Measurements from ENCODE around the gene ENPP6.

Gene ENPP6

DNA sequence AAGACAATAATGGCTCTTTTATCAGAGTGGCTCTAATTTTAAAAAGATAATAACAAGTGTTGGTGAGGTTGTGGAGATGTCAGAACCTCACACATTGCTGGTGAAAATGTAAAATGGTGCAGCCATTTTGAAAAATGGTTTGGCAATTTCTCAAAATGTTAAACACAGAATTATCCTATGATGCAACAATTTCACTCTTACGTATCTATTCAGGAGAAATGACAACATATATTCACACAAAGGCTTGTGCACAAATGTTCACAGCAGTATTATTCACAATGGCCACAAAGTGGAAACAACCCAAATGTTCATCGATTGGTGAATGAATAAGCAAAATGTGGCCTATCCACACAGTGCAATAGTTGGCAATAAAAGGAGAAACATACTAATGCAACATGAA lies 24.7 kb downstream of the ENPP6 start:
- FAIRE-seq (no peak), DNase-seq (ENCODE audit: insufficient read length, low spot score) (no peak)

DNA sequence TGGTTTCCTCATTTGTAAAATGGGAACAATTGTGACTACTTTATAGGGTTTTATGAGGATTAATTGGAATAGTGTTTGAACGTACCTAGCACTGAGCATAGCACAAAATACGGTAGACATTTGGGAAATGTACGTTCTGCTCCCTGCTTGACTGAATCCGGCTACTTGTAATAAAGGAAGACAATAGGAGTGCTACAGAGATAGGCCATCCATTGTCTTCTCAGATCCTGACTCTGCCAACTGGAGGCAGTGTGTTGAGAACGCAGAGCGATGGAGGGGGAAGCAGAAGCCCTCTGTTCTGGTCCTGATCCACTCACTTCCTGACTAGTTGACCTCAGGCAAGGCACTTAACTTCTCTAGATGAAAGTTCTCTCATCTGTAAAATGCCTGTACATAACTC lies 26.4 kb downstream of the ENPP6 start:
- DNase-seq (ENCODE audit: insufficient read length, low spot score) (no peak), FAIRE-seq (no peak)

DNA sequence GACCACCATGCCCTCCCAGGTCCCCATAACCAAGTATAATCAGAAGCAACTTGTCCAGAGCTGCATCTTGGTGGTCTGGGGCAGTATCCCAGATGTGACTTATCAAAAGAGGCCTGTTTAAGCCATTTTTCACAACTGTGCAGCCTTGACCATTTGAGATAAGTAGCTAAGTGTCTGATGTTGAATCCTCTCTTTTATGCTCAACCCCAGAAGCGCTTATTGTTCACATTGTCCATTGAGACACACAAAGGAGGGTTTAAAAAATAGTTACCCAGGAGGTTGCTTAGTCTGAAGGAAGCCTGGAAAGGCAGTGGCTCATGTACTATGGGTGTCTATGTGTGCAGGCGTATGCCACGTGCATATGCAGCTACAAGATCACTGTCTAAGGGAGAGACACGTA lies 27.0 kb downstream of the ENPP6 start:
- no peak for DNase-seq (ENCODE audit: insufficient read length, low spot score)

DNA sequence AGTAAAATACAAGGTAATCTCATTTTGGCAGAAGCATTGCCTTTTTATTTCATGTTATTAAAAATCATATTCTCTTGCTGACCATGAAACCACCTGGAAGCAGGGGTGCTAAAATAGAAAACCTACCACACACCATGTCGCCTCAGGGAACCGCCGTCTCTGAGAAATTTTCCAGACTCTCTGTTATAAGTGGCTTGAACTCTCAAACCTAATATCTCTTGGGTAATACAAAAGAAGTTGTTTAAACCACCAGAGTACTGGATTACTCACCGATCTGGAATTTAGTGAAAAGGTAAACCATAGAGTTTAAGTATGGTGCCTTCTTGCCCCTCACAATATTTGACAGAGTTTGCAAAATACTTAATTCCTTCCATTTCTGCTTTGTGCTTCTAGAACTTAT lies 27.7 kb downstream of the ENPP6 start:
- FAIRE-seq (peak; percentile 40), DNase-seq (ENCODE audit: insufficient read length, low spot score) (no peak)

More for the DNA sequence above, 27.0 kb downstream of the ENPP6 start:
- FAIRE-seq: no peak

DNA sequence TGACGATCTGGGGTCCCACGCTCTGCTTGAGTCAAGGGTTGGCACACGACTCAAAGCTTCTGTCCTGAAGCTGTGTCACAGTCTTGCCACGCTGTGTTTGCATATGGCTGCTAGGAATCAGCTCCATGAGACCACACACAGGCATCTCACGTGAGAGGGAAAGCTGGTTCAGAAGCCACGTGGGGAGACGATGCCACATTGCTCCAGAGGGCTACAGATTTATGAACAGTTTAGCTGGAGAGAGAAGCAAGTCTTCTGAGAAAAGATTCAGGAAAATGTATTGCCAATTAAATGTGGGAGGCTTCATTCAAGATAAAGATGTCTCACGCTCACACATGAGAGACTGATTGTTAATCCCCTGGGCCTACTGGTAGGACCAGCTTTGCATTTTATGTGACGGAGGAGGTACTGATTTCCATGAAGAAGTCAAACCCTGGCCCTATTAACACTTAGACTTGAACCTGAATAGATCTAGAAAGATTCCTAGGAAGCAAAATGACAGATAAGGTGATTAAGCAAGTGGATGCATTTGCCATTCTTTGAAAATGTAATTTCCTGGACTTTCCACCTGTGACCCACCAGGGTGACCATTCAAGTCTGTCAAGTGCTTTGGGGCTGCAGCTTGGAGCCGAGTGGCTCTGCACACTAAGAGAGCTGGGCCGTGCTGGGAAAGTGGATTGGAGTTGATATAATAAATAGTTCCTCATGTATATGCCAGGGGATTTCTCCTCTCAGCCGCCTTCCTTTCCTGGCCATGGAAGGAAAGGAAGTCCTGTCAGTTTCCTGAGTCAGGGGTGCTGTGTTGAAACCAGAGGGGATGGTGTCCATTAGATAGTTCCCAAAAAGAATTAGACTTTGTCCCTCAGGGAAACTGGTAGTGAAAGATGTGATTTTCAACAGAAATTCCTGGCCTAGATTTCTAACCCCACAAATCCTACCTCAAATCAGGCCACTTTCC lies 29.0 kb downstream of the ENPP6 start:
- no peak for FAIRE-seq
- DNase-seq (ENCODE audit: insufficient read length, low spot score): no peak

DNA sequence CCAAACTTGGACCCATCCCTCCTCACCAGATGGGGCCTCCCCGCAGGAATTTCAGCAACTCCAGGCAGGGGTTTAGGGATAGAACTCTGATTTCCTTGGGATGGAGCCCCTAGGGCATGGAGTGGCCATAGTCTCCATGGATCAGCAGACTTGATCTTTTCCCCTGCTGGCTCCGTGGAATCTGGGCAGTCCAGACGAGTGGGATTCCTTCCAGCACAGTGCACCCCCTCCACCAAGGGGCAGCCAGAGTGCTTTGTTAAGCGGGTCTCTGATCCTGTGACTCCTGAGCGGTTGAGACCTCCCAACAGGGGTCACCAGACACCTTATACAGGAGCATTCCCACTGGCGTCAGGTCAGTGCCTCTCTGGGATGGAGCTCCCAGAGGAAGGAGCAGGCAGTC lies 40.4 kb downstream of the ENPP6 start:
- DNase-seq (ENCODE audit: insufficient read length, low spot score): no peak
- no peak for FAIRE-seq

DNA sequence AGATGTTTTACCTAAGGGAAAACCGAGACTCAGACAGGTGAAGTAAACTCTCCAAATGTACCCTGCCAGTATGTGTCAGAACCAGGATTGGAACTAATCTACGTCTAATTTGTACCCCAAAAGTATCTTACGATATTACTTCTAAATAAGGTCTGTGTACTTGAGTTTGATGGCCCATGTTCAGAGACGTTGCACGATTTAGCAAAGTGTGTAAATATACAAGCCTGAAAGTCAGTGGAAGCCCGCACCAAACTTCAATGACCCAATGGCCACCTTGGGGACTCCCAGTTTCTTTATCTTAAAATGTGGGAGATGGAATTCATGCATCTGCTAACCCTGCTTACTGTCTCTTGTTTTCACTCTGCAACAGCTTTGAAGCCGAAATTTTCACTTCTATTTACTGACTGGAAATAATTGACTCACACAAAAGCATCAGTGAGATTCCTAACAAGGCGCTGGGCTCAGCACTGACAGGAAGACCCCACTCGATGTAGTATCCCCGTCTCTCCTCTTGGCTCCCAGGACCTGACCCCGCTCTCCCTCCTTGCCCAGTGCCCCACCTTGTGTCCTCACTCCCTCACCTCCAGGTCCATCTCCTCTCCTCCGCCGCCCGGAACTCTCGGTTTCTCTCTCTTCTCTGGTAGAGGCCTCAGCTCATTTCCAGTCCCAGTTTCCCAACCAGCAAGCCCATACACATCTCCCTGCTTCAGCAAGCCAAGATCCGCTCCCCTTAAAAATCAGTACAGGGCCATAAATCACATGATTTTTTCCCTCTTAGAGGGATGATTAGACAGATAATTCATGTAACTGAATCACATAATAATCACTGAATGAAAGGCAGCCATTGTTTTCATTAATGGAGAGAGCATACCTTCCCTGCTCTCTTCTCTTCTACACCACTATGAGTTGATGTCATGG lies 42.8 kb downstream of the ENPP6 start:
- FAIRE-seq: no peak
- DNase-seq (ENCODE audit: insufficient read length, low spot score): no peak

DNA sequence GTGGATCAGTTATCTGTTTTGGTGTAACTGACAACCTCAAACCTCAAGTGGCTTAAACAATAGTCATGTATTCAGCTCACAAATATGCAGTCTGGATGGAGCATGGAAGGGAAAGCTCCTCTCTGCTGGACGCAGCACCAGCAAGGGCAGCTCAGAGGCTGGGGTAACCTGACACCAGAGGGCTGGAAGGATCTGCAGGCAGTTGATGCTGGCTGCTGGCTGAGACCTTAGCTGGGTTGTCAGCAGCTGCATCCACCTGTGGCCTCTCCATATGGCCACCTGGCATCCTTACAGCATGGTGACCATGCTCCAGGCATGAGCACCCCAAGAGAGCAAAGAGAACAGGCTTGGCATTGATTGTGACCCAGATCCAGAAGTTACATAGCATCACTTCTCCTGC lies 46.7 kb downstream of the ENPP6 start:
- DNase-seq (ENCODE audit: insufficient read length, low spot score): peak; percentile 61
- peak; percentile 93 for FAIRE-seq

DNA sequence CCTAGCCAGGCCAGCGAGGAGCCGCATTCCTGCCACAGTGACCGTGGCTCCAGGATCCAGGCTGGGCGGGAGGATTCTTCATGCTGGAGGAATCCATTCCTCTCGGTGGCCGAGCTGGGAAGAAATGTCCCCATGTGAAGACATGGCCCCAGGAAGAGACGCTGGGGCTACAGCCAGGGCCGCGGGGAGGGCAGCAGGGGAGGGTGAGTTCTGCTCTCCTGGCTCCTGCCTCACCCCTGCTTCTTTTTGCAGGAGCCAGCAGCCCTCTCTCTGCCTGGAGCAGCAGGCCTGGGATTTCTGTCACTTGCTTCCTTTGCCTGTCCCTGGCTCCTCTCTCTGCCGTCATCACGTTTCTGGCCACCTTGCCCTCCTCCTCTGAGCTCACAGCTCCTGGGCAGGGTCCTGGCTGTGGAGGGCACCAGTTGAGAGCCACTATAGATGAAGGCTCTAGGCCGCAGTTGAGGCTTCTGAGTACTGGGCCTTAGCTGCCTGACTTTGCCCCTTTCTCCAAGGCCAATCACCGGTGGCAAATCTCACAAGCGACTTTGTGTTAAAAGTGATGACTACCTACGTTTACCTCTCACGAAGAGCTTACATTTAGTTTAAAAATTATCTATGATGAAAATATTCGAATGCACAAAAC lies 48.3 kb downstream of the ENPP6 start:
- FAIRE-seq (no peak), DNase-seq (ENCODE audit: insufficient read length, low spot score) (no peak)

DNA sequence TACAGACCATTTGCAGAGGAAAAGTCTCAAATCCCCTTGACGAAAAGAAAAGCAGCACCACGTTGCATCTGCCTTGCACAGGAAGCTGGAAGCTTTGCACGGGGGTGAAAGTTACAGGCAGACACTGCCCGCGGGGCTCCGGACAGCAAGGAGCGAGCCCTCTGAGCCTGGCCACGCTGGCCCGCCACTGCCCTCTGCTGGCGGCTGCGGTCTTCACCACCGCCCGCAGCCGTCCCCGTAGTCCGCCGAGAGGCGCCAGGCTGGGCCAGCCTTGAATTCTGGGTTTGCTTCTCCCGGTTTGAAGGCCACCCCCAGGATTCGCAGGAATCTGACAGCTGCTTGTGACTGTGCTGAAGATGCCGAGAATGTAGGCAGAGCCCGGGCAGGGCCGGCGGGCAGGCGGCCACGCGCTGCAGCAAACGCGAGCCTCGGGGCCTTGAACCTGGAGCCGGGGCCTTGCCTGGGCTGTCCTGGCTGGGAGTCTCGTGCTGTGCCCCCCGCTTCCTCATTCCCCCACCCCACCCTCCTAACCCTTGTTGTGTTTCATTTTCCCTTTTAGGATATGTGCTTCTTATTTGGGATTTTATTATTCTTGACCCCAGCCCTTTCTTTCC lies 49.2 kb downstream of the ENPP6 start:
- peak; percentile 79 for DNase-seq (ENCODE audit: insufficient read length, low spot score)
- peak; percentile 91 for FAIRE-seq

DNA sequence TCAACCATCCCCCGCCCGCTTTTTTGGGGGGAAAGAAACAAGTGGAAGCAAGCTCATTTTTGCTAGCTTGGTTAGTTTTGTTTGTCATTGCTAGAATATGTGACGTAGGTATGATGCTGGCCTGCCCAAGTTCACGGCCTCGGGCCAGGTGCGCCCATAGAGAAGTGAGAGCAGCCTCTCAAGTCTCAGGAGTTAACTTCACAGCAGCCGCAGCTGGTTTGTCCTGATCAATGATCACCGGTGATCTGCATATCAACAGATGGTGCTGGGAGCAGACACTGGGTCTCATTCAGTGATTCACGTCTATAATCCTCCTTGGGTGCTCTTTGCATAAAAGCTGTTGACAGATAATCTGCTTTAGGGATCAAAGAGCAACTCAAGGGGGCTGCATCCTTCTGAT lies 50.1 kb downstream of the ENPP6 start:
- DNase-seq (ENCODE audit: insufficient read length, low spot score): no peak
- no peak for FAIRE-seq

DNA sequence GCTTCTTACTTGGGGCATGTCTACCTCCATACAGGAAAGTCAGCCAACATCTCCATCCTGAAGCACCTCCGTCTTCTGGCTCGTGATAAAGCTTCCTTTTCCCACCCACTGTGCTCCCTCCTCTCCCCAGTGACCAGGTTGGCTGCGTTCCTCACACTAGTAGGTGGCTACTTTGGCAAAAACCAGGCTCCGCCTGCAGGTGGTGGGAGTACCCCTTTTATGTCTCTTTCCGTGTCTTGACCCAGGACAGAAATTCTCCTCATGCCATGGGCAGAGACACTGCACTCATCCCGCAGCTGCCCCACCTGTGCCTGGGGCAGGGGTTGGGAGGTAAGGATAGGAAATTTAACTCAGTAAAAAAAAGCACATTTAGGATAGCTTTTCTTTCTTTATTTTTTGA lies 50.9 kb downstream of the ENPP6 start:
- no peak for FAIRE-seq
- DNase-seq (ENCODE audit: insufficient read length, low spot score): no peak

DNA sequence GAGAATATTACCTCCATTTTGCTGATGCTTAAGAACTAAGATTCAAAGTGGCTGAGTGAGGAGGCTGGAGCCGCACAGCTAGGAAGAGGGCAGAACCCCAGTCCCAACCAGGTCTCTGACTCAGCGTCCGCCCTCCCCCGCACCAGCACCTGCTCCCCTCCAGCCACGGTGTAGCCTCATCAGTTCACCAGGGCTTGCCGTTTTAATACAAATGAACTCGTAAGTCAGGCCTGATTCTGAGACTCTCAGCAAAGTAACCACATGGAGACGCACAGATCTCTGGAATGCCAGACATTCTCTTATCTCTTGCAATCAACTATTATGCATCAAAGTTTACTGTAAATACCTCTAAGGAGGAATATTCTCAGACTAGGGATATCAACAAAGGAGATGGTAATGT lies 52.4 kb downstream of the ENPP6 start:
- FAIRE-seq (peak; percentile 58), DNase-seq (ENCODE audit: insufficient read length, low spot score) (peak; percentile 41)

DNA sequence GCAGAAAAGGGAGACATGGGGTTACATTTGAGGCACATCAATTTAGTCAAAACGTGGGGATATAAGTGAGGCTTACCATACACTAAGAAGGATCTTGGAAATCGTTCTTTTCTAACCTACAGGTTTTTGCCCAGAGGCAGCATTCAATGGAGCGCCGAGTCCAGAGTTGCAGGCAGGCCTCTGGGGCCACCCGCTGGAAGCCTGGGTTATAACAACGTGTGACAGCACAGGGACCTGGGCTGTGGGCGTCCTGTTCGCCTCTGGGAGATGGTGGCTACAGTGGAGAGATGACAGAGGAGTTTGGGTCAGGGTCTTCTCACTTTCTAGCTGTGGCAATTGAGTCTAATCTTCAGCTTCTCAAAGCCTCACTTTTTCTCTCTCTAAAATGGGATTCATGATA lies 53.9 kb downstream of the ENPP6 start:
- DNase-seq (ENCODE audit: insufficient read length, low spot score): peak; percentile 46
- FAIRE-seq: no peak

DNA sequence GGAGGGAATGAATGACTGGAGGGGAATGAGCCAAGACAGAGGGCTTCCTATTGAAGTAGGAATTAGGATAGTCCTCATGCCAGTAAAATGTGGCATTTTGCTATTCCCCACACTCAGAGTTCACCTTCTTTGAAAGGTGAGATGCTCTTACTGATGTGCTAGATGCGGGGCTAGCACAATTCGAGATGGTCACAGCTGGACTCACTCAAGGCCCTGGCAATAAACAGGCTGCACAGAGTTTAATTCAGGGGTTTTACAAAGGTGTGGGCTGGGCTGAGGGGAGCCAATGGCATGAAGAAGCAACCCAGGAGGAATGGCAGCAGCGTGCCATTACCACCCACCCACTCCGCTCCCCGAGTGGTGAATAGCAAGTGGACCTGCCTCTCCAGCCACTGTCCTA lies 55.1 kb downstream of the ENPP6 start:
- FAIRE-seq: no peak
- DNase-seq (ENCODE audit: insufficient read length, low spot score): no peak

DNA sequence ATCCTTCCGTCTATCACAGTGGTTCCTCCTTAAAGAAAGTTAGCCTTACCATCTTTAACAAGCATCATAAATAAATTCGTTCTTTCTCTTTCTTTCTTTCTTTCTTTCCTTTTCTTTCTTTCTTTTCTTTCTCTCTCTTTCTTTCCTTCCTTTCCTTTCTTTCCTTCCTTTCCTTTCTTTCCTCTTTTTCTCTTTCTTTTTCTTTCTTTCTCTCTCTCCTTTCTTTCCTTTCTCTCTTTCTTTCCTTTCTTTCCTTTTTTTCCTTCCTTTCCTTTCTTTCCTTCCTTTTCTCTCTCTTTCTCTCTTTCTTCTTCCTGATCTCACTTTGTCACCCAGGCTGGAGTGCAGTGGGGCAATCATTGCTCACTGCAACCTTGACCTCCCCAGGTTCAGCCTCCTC lies 60.4 kb downstream of the ENPP6 start:
- DNase-seq (ENCODE audit: insufficient read length, low spot score) (no peak), FAIRE-seq (no peak)

DNA sequence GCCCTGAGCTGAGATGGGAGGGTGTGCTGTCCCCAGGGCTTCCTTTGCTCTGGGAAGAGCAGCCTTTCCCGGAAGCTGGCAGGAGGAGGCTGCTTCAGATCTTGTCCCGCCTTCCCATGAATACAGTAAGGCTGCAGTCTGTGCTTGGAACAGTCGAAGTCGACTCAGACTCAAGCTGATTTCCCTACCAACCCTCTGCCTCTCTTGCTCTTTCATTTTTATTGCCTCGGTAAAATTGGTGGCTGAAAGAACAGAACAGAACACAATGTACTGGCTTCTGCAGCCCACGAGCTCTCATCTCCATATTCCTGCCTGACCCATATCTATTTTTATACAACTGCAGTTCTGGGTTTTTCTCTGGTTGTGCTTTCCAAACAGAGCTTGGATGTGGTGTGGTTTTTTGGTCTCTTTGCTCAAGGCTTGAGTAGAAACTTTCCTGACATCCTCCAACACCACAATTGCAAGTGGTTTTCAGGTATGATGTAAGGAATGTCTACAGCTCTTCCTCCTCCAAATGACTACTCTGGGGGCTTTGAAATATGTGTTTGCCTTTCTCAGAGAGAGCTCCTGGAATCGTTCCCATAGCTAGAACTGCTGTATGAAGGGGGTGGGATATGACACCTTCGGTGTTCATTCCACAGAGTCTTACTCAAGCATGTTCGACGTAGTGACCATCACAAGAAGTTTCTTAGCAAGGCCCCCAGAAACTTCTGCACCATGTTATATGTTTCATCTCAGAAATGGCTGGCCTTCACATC lies 61.3 kb downstream of the ENPP6 start:
- FAIRE-seq (no peak), DNase-seq (ENCODE audit: insufficient read length, low spot score) (no peak)

DNA sequence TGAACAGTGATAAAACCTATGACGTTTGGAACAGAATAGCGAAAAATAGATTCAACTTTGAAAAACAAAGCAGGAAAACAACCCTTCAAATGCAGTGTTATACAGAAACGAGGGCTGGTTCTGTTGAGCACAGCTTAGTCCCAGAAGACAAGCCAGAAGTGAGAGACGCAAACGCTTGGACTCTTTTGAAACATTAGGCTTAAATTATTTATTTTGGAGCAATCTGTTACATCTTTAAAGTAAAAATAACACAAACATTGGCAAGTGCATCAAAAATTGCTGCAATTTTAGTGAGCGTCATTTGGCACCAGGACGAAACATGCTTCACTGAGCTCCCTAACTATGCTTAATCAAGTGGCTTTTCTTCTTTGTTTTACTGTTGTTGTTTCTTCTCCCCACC lies 63.5 kb downstream of the ENPP6 start:
- DNase-seq (ENCODE audit: insufficient read length, low spot score): no peak
- no peak for FAIRE-seq

DNA sequence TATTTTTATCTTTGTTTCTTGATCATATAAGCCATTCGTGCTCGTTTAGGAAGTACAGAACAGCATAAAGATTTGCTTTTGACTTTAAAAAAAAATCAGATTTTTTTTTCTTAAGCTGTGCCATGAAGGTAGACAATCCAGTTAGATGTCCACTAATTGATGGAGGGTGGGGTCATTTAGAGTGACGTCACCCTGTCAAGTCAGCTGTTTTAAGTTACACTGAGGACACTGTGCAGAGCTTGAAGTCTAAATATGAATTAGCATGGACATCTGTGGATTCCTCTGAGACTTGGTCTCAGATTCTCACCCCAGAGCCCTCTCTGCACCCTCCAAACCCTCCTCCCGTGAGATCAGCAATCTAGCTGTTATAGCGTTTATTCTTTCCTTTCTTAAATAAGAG lies 63.9 kb downstream of the ENPP6 start:
- FAIRE-seq (no peak), DNase-seq (ENCODE audit: insufficient read length, low spot score) (no peak)

DNA sequence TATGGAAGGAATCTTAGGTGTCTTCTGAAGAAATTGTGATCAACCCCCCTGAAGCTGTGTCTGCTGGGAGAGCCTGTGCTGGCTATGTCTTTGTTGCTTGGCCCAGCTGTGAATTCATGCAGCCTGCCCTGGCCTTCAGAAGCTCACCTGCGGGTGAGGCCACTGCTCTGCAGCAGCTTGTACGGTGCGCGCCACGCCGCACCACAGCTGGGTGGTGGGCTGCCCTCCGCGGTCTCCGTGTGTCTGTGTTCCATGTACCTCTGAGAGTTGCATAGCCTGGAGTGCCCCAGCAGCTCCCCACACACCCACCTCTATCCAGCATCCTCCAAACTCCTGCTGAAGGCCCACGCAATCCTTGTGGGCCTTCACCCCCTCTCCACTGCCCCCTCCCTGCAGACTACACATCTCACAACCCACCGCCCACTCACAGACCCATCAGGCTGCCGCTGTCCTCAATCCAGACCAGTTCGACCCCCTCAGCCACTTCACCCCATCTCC lies 65.6 kb downstream of the ENPP6 start:
- no peak for FAIRE-seq

More for the DNA sequence above, 65.6 kb downstream of the ENPP6 start:
- DNase-seq (ENCODE audit: insufficient read length, low spot score): no peak

Measured in HTR-8/SVneo (cell line).